DOHH2 (cell line): Measurements from ENCODE around the gene MCIDAS.

Experiments used
- H3F3A ChIP-seq: fragments of 200-600 bp; sonication (generic), shearing (Covaris generic); 2 replicates; pipeline ENCODE4 v1.6.0; 2016; ENCODE audit warnings: antibody characterized with exemption, mild to moderate bottlenecking; ENCODE audit not compliant: control insufficient read depth, insufficient read depth
- H3K27ac ChIP-seq: fragments of 200-600 bp; sonication (generic); 2 replicates; pipeline ENCODE4 v1.5.1; 2014; ENCODE audit warnings: low read depth, mild to moderate bottlenecking, low read length, moderate library complexity
- H3K27me3 ChIP-seq: fragments of 200-600 bp; sonication (generic); 2 replicates; pipeline ENCODE4 v1.6.1; 2014; ENCODE audit warnings: mild to moderate bottlenecking, low read length, mixed read lengths; ENCODE audit not compliant: control insufficient read depth
- H3K36me3 ChIP-seq: fragments of 200-600 bp; sonication (generic); 2 replicates; pipeline ENCODE4 v1.6.1; 2014; ENCODE audit warnings: mild to moderate bottlenecking, low read length, moderate library complexity, mixed read lengths; ENCODE audit not compliant: control insufficient read depth
- H3K4me1 ChIP-seq: fragments of 200-600 bp; sonication (generic); 2 replicates; pipeline ENCODE4 v1.6.1; 2014; ENCODE audit warnings: mild to moderate bottlenecking, low read length, mixed read lengths; ENCODE audit not compliant: control insufficient read depth
- H3K4me2 ChIP-seq: fragments of 200-600 bp; sonication (generic); 2 replicates; pipeline ENCODE4 v1.6.0; 2014; ENCODE audit warnings: mild to moderate bottlenecking, low read length, moderate library complexity
- H3K4me3 ChIP-seq: fragments of 200-600 bp; sonication (generic); 2 replicates; pipeline ENCODE4 v1.5.1; 2014; ENCODE audit warnings: mild to moderate bottlenecking, low read length, mixed read lengths
- H3K79me2 ChIP-seq: fragments of 200-600 bp; sonication (generic); 2 replicates; pipeline ENCODE4 v1.6.1; 2014; ENCODE audit warnings: mild to moderate bottlenecking, low read length, mixed read lengths; ENCODE audit not compliant: control insufficient read depth
- H3K9me2 ChIP-seq: fragments of 200-600 bp; sonication (generic); replicated peaks from 2 replicates; pipeline ENCODE4 v1.6.1; 2014; ENCODE audit warnings: mild to moderate bottlenecking, low read length, mixed read lengths; ENCODE audit not compliant: control insufficient read depth
- H3K9me3 ChIP-seq: fragments of 200-600 bp; sonication (generic); 2 replicates; pipeline ENCODE4 v1.6.1; 2014; ENCODE audit warnings: antibody characterized with exemption, low read length, mixed read lengths; ENCODE audit not compliant: control insufficient read depth, insufficient read depth
- H4K20me1 ChIP-seq: fragments of 200-600 bp; sonication (generic); 2 replicates; pipeline ENCODE4 v1.6.0; 2014; ENCODE audit warnings: low read depth, mild to moderate bottlenecking, antibody characterized with exemption, low read length, moderate library complexity; ENCODE audit not compliant: control insufficient read depth, insufficient read depth
- TF ChIP-seq, protein P1 (sequence below): fragments of 200-600 bp; sonication (generic); IDR thresholded peaks from one replicate; pipeline ENCODE4 v1.5.1; 2014; ENCODE audit warnings: antibody characterized with exemption, mild to moderate bottlenecking, low read depth, low read length; ENCODE audit not compliant: poor library complexity, severe bottlenecking

Gene MCIDAS

DNA sequence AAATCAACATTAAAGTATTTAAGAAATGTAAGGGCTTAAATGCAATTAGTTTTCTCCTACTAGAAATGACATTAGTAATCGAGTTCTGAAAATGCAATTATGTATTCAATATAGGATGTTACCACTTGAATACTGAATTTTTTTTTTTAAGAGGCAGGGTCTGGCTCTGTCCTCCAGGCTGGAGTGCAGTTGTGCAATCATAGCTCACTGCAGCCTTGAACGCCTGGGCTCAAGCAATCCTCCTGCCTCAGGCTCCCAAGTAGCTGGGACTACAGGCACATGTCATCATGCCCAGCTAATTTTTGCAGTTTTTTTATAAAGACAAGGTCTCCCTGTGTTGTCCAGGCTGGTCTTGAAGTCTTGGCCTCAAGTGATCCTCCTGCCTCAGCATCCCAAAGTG lies 55.6 kb downstream of the MCIDAS start:
- H3K27me3 ChIP-seq: peaks cover 55% of the 10 kb centered on the region
- H3K9me2 ChIP-seq: no peaks in the 10 kb centered on the region
- TF ChIP-seq, protein P1, sequence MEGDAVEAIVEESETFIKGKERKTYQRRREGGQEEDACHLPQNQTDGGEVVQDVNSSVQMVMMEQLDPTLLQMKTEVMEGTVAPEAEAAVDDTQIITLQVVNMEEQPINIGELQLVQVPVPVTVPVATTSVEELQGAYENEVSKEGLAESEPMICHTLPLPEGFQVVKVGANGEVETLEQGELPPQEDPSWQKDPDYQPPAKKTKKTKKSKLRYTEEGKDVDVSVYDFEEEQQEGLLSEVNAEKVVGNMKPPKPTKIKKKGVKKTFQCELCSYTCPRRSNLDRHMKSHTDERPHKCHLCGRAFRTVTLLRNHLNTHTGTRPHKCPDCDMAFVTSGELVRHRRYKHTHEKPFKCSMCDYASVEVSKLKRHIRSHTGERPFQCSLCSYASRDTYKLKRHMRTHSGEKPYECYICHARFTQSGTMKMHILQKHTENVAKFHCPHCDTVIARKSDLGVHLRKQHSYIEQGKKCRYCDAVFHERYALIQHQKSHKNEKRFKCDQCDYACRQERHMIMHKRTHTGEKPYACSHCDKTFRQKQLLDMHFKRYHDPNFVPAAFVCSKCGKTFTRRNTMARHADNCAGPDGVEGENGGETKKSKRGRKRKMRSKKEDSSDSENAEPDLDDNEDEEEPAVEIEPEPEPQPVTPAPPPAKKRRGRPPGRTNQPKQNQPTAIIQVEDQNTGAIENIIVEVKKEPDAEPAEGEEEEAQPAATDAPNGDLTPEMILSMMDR: no peak

More for the DNA sequence above, 55.6 kb downstream of the MCIDAS start:
- Histone ChIP-seq H3K9me3 (no peaks in the 10 kb centered on the region), H4K20me1 (no peaks in the 10 kb centered on the region), H3K36me3 (no peaks in the 10 kb centered on the region), H3K27ac (no peak overlapping the region), H3K4me1 (peaks cover 23% of the 10 kb centered on the region), H3F3A (no peaks in the 10 kb centered on the region), H3K79me2 (no peaks in the 10 kb centered on the region), H3K4me3 (no peak overlapping the region), H3K4me2 (no peak overlapping the region)
